Measurements from ENCODE around the gene CCDC80.

Gene CCDC80

DNA sequence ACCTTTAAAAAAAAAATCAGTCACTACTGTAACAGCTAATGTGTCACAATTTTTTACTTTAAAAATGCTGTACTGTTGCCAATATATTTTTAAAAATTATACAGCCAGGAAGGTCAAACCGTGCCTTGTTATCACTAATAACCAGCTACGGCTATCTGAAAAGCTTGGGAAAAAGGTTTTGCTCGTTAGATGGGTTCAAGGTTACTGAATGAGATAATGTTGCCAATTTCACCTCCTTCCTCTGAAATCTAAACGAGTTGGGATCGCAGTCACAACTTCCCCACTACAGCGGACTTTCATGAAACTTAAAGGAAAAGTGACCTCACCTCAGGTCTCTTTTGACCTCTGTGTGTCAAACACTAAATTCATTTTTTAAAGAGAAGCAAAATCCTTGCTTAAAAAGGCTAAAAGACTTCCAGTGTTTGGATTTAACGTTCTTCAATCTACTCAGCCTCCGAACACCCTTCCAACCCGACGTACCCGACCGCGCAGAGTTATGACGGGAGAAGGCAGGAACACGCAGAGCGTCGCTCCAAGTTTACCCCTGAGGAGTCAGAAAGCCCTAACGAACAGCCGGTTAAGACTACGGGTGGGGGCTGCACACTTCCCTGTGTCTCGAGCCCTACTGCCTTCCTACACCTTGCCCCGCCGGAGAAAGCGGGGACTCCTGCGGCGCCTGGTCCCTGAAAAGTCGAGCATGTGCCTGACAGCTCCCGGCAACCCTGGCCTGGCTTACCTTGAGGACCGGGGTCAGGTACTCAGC is 80.0 kb downstream of the CCDC80 start:
- Histone ChIP-seq H3K36me3 (ENCODE audit: control insufficient read depth, insufficient read depth, low read length) (peaks cover 2% of the 10 kb centered on the region; the same call in 1 of the 2 replicates), H3K27me3 (replicated peaks; ENCODE audit: control insufficient read depth, insufficient read depth, low read length) (no peaks in the 10 kb centered on the region), H3K4me3 (replicated peaks; ENCODE audit: low read depth, low read length) (peak overlapping the region; percentile 97)
- DNase-seq (ENCODE audit: extremely low read depth, insufficient read length) = no peak
- TF ChIP-seq, protein P1, sequence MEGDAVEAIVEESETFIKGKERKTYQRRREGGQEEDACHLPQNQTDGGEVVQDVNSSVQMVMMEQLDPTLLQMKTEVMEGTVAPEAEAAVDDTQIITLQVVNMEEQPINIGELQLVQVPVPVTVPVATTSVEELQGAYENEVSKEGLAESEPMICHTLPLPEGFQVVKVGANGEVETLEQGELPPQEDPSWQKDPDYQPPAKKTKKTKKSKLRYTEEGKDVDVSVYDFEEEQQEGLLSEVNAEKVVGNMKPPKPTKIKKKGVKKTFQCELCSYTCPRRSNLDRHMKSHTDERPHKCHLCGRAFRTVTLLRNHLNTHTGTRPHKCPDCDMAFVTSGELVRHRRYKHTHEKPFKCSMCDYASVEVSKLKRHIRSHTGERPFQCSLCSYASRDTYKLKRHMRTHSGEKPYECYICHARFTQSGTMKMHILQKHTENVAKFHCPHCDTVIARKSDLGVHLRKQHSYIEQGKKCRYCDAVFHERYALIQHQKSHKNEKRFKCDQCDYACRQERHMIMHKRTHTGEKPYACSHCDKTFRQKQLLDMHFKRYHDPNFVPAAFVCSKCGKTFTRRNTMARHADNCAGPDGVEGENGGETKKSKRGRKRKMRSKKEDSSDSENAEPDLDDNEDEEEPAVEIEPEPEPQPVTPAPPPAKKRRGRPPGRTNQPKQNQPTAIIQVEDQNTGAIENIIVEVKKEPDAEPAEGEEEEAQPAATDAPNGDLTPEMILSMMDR (IDR thresholded peaks at IDR 0.05; ENCODE audit: insufficient read depth, low read length, poor library complexity, severe bottlenecking) = no peak

DNA sequence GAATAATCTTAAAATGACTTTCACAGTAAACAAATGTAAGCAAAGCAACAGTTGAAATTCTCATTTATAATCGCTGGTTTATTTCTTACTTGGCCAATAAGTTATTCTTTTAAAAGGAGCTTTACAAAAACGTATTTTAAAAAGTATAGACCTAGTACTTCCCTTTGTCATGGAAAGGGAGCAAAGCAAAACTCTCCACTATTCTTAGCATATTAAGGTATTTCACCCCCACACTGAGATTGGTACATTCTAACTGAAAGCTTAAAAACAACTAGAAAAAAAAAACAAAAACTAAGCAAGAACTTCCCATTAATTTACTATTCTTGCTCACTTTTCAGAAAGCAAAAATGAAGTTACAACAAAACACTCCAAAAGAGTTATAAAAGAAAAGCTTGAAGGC is 80.6 kb downstream of the CCDC80 start:
- peaks cover 2% of the 10 kb centered on the region; the same call in 1 of the 2 replicates for H3K36me3 ChIP-seq (ENCODE audit: control insufficient read depth, insufficient read depth, low read length)
- no peaks in the 10 kb centered on the region for H3K27me3 ChIP-seq (replicated peaks; ENCODE audit: control insufficient read depth, insufficient read depth, low read length)
- TF ChIP-seq, protein P1 (IDR thresholded peaks at IDR 0.05; ENCODE audit: insufficient read depth, low read length, poor library complexity, severe bottlenecking) = no peak
- DNase-seq (ENCODE audit: extremely low read depth, insufficient read length) = no peak
- peak overlapping the region; percentile 97 for H3K4me3 ChIP-seq (replicated peaks; ENCODE audit: low read depth, low read length)

DNA sequence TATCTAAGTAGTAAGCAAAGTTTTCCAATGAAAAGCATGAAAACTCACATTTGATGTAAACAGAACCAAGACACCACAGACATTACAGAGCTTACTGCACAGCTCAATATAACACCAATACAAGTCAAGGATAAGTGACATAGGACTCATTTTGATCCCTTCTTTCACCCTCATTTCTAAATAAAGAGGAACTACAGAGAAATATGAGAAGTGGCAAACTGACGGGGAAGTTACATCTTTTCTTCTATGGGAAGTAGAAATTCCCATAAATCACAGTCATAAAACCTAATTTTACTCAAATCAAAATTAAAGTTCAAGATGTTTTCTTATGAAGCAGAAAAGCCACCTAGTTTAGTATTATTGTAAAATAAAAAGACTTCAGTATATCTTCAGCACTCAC is 83.0 kb downstream of the CCDC80 start:
- no peak for DNase-seq (ENCODE audit: extremely low read depth, insufficient read length)
- Histone ChIP-seq H3K4me3 (replicated peaks; ENCODE audit: low read depth, low read length) (no peak overlapping the region), H3K36me3 (ENCODE audit: control insufficient read depth, insufficient read depth, low read length) (peaks cover 2% of the 10 kb centered on the region; the same call in 1 of the 2 replicates), H3K27me3 (replicated peaks; ENCODE audit: control insufficient read depth, insufficient read depth, low read length) (no peaks in the 10 kb centered on the region)
- TF ChIP-seq, protein P1 (IDR thresholded peaks at IDR 0.05; ENCODE audit: insufficient read depth, low read length, poor library complexity, severe bottlenecking) = no peak

DNA sequence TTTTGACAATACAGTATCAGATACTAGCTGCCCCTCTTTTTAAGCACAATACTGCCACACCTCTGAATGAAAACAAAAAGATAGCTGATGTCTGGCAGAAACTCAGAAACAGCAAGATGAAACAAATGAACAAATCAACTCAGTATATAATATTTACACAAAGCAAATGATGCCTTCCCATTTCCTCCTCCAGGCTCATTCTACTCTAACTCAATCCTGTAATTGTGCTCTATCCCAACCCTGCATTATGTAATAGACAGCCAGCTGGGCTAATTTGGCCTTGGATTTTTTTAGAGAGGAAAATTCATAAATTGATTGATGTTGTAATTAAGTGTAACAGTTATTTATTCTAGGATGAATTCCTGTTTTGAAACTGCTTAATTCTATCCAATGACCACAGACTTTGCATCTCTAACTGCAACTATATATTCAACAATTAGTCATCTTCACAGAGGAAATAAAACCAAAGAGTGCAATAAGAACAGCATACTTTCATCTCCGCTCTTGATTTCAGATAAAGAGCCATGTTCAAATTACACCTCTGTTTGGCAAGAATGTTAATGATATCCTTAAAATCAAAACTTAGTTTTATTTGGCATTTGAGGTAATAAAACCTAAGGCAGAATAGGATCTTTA is 85.3 kb downstream of the CCDC80 start:
- no peak for DNase-seq (ENCODE audit: extremely low read depth, insufficient read length)
- no peak overlapping the region for H3K4me3 ChIP-seq (replicated peaks; ENCODE audit: low read depth, low read length)
- H3K36me3 ChIP-seq (ENCODE audit: control insufficient read depth, insufficient read depth, low read length) = peaks cover 2% of the 10 kb centered on the region; the same call in 1 of the 2 replicates
- H3K27me3 ChIP-seq (replicated peaks; ENCODE audit: control insufficient read depth, insufficient read depth, low read length) = no peaks in the 10 kb centered on the region
- TF ChIP-seq, protein P1 (IDR thresholded peaks at IDR 0.05; ENCODE audit: insufficient read depth, low read length, poor library complexity, severe bottlenecking) = no peak

DNA sequence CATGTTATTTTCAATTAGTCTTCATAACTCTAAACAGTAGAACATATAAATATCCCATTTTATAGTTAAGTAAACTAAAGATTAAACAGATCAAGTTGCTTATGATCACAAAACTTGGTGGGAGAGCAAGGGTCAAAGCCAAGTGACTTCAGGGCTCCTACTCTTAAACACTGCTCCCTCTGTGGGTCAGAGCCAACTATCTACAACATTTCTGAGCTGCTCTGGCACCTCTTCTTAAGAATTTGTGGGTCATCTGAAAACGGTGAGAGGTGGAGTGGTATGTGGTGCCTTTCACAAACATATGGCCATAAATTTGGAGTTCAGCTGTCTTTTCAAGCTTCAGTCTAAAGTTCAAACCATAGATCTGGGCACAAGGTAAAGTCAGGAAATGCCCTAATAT is 90.1 kb downstream of the CCDC80 start:
- DNase-seq (ENCODE audit: extremely low read depth, insufficient read length) = no peak
- no peak overlapping the region for H3K4me3 ChIP-seq (replicated peaks; ENCODE audit: low read depth, low read length)
- H3K36me3 ChIP-seq (ENCODE audit: control insufficient read depth, insufficient read depth, low read length) = peaks cover 2% of the 10 kb centered on the region
- TF ChIP-seq, protein P1 (IDR thresholded peaks at IDR 0.05; ENCODE audit: insufficient read depth, low read length, poor library complexity, severe bottlenecking) = no peak
- H3K27me3 ChIP-seq (replicated peaks; ENCODE audit: control insufficient read depth, insufficient read depth, low read length) = no peaks in the 10 kb centered on the region
